ENCODE data around the gene C17orf67. TPM values are rescaled to one million over a fixed set of nuclear protein-coding genes. Genes with fewer than 3 reads are reported as not detected.

The C17orf67 gene
- total and polyA plus RNA-seq, 10 of the 15 experiments (the other 5 are each of a cell fraction or from before 2014, with no cell fraction given), result 0.24 to 3.3 (median 0.89) TPM

DNA sequence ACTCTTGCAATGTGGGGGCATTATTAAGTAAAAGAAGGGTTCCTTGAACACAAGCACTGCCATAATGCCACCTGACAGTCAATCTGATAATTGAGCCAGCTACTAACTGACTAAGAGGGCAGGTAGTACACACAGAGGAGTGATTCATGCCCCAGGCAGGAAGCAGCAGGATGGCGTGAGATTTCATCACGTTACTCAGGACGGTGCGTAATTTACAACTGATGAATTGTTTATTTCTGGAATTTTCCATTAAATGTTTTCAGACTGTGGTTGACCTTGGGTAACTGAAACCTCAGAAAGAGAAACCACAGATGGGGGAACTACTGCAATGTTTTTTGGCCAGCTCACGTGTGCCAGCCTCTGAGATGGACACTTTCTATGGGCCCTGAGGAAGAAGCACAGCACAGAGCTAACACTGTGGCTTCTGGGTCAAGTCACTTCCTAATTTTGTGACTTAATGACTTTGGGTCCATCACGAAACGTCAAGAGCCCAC, 46.7 kb downstream of the C17orf67 start (continued):
- TF ChIP-seq CREM (IDR thresholded peaks at IDR 0.05; ENCODE audit: low read depth) (peak; percentile 41; the same call in 1 of the 2 replicates), LARP7 (IDR thresholded peaks at IDR 0.05) (no peak), MEF2A (IDR thresholded peaks at IDR 0.05; ENCODE audit: insufficient read depth, low read depth, low read length) (peak; percentile 58; the same call in 1 of the 2 replicates), YY1 (IDR thresholded peaks at IDR 0.05; ENCODE audit: low read depth, low read length) (no peak), FOXM1 (IDR thresholded peaks at IDR 0.05; ENCODE audit: low read depth, low read length) (peak; percentile 51; the same call in 1 of the 2 replicates), RFX5 (IDR thresholded peaks at IDR 0.05; ENCODE audit: low read depth, low read length) (no peak), IKZF2 (IDR thresholded peaks at IDR 0.05) (peak; percentile 71 to 73; a peak in 2 of 4 replicates)
- TF ChIP-seq, protein P1, sequence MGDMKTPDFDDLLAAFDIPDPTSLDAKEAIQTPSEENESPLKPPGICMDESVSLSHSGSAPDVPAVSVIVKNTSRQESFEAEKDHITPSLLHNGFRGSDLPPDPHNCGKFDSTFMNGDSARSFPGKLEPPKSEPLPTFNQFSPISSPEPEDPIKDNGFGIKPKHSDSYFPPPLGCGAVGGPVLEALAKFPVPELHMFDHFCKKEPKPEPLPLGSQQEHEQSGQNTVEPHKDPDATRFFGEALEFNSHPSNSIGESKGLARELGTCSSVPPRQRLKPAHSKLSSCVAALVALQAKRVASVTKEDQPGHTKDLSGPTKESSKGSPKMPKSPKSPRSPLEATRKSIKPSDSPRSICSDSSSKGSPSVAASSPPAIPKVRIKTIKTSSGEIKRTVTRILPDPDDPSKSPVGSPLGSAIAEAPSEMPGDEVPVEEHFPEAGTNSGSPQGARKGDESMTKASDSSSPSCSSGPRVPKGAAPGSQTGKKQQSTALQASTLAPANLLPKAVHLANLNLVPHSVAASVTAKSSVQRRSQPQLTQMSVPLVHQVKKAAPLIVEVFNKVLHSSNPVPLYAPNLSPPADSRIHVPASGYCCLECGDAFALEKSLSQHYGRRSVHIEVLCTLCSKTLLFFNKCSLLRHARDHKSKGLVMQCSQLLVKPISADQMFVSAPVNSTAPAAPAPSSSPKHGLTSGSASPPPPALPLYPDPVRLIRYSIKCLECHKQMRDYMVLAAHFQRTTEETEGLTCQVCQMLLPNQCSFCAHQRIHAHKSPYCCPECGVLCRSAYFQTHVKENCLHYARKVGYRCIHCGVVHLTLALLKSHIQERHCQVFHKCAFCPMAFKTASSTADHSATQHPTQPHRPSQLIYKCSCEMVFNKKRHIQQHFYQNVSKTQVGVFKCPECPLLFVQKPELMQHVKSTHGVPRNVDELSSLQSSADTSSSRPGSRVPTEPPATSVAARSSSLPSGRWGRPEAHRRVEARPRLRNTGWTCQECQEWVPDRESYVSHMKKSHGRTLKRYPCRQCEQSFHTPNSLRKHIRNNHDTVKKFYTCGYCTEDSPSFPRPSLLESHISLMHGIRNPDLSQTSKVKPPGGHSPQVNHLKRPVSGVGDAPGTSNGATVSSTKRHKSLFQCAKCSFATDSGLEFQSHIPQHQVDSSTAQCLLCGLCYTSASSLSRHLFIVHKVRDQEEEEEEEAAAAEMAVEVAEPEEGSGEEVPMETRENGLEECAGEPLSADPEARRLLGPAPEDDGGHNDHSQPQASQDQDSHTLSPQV (IDR thresholded peaks at IDR 0.05), result no peak
- TF ChIP-seq, protein P2, sequence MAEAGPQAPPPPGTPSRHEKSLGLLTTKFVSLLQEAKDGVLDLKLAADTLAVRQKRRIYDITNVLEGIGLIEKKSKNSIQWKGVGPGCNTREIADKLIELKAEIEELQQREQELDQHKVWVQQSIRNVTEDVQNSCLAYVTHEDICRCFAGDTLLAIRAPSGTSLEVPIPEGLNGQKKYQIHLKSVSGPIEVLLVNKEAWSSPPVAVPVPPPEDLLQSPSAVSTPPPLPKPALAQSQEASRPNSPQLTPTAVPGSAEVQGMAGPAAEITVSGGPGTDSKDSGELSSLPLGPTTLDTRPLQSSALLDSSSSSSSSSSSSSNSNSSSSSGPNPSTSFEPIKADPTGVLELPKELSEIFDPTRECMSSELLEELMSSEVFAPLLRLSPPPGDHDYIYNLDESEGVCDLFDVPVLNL (IDR thresholded peaks at IDR 0.05; ENCODE audit: low read depth, low read length), result no peak
- TF ChIP-seq, protein P3, sequence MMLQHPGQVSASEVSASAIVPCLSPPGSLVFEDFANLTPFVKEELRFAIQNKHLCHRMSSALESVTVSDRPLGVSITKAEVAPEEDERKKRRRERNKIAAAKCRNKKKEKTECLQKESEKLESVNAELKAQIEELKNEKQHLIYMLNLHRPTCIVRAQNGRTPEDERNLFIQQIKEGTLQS (IDR thresholded peaks at IDR 0.05; ENCODE audit: borderline replicate concordance, extremely low read depth, low read depth, low read length), result no peak
